Activated B cell treated with CpG ODN at 0.5 μM for 24 hours (primary cell): ENCODE results near the gene DDR1. TPM values are rescaled to one million over a fixed set of nuclear protein-coding genes. Genes with fewer than 3 reads are reported as not detected.
"Not testable (repeated sequence)": the region's sequence is repeated elsewhere in the genome, so short reads cannot be mapped to it uniquely, and the experiment has no call there.

Experiments
- ATAC-seq: fragments of 200-7000 bp; cut with Tn5 transposase; one replicate; pipeline ENCODE4 v1.10.0; 2021; ENCODE audit warnings: low read depth, mild to moderate bottlenecking, moderate library complexity
- CTCF ChIA-PET: fragments of 350-600 bp; sonication (Branson Sonifier 250); formaldehyde crosslinking; loops from one replicate; lab custom pipeline; 2021; ENCODE audit warnings: antibody characterized with exemption; lab: Charles Lee
- POLR2A ChIA-PET: fragments of 350-600 bp; sonication (Branson Sonifier 250); formaldehyde crosslinking; loops from one replicate; lab custom pipeline; 2021; ENCODE audit warnings: antibody characterized with exemption; lab: Charles Lee
- DNase-seq: peaks from one replicate; pipeline ENCODE4 v3.0.0; 2022
- H3K27ac Mint-ChIP-seq: one replicate; pipeline ENCODE4 v1.8.0; 2020; ENCODE audit warnings: mixed read lengths
- H3K27me3 Mint-ChIP-seq: one replicate; pipeline ENCODE4 v1.8.0; 2021; ENCODE audit warnings: mixed read lengths
- H3K36me3 Mint-ChIP-seq: one replicate; pipeline ENCODE4 v1.8.0; 2021; ENCODE audit warnings: low read depth, mixed read lengths
- H3K4me1 Mint-ChIP-seq: one replicate; pipeline ENCODE4 v1.8.0; 2021; ENCODE audit warnings: mixed read lengths
- H3K4me3 Mint-ChIP-seq: one replicate; pipeline ENCODE4 v1.8.0; 2020; ENCODE audit warnings: mild to moderate bottlenecking, mixed read lengths
- H3K9me3 Mint-ChIP-seq: one replicate; pipeline ENCODE4 v1.8.0; 2020; ENCODE audit warnings: mixed read lengths
- intact Hi-C: fragments of 100-400 bp; cut with micrococcal nuclease; formaldehyde crosslinking; loops from one replicate; pipeline ENCODE4 v1.15.1; 2024
- total RNA-seq: library from RNA; stranded (reverse); gene quantifications from 2 replicates; pipeline ENCODE4 v1.2.3, GENCODE V29; 2022
- TF ChIP-seq, protein P1 (sequence below): fragments of 200-600 bp; IDR thresholded peaks from one replicate; pipeline ENCODE4 v1.8.0; 2022; ENCODE audit warnings: antibody characterized with exemption, mild to moderate bottlenecking

DDR1 gene
- total RNA-seq, 1 donor from 2014 or later: 18.7 TPM

DNA sequence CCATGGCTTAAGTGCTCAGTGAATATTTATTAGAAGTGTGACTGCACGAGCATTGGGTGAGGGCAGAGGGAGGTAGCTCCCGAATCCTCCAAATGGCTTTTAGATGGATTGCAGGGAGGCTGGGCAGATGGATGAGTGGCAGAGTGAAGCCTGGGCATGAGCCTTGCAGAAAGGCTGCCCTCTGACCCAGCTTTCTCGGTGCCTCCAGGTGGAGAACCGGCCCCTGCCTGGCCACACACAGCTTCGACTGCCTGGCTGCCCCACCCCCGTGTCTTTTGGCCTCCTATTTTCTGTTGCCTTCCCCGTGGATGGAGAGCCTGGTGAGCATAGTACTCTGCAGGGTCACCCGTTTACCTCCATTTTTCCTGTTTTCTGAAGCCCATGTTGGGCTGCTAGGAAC, 33.2 kb downstream of the DDR1 start:
- Mint-ChIP-seq H3K4me1 (peaks cover 28% of the 10 kb centered on the region), H3K27ac (no peak overlapping the region), H3K36me3 (peaks cover 73% of the 10 kb centered on the region), H3K9me3 (no peaks in the 10 kb centered on the region), H3K27me3 (no peaks in the 10 kb centered on the region), H3K4me3 (no peak overlapping the region)
- DNase-seq (no peak), ATAC-seq (no peak)
- POLR2A ChIA-PET: interaction anchor here (0.6 to 1.5 kb wide), 3 partner anchors 10 to 348 kb away, joined by 4 to 10 read pairs (median 5); no protein-coding TSS in a partner anchor
- intact Hi-C loops: no loop called here
- TF ChIP-seq, protein P1, sequence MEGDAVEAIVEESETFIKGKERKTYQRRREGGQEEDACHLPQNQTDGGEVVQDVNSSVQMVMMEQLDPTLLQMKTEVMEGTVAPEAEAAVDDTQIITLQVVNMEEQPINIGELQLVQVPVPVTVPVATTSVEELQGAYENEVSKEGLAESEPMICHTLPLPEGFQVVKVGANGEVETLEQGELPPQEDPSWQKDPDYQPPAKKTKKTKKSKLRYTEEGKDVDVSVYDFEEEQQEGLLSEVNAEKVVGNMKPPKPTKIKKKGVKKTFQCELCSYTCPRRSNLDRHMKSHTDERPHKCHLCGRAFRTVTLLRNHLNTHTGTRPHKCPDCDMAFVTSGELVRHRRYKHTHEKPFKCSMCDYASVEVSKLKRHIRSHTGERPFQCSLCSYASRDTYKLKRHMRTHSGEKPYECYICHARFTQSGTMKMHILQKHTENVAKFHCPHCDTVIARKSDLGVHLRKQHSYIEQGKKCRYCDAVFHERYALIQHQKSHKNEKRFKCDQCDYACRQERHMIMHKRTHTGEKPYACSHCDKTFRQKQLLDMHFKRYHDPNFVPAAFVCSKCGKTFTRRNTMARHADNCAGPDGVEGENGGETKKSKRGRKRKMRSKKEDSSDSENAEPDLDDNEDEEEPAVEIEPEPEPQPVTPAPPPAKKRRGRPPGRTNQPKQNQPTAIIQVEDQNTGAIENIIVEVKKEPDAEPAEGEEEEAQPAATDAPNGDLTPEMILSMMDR: no peak
- CTCF ChIA-PET: interaction anchor here (2.3 to 4.3 kb wide), 2 partner anchors 151 to 162 kb away, joined by 11 to 41 read pairs; no protein-coding TSS in a partner anchor

DNA sequence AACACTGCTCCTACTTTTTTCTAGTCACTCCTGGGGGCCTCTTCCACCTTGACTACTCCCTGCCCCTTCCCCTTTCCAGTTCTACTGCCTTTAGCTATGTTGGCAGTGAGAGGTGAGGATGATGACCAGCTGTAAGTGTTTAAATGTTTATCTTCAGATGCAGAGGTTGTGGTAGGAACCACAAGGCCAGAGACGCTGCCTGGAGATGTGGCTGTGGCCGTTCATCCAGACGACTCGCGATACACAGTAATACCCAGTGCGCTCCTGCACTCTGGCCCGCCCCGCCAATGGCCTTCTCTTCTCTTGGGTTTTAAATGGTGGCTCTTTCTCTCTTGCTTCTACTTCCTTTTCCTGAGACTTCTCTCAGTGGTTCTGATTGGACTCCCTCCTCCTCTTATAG, 34.4 kb downstream of the DDR1 start:
- H3K36me3 Mint-ChIP-seq: peaks cover 79% of the 10 kb centered on the region
- TF ChIP-seq, protein P1: no peak
- intact Hi-C loops: no loop called here
- H3K4me1 Mint-ChIP-seq: peaks cover 22% of the 10 kb centered on the region
- no peak for ATAC-seq
- ChIA-PET POLR2A (no interaction called here), CTCF (interaction anchor here (1.2 to 4.3 kb wide), 3 partner anchors 151 to 169 kb away, joined by 3 to 41 read pairs (median 5); no protein-coding TSS in a partner anchor)
- DNase-seq: no peak
- no peaks in the 10 kb centered on the region for H3K9me3 Mint-ChIP-seq
- H3K27ac Mint-ChIP-seq: no peak overlapping the region
- no peaks in the 10 kb centered on the region for H3K27me3 Mint-ChIP-seq
- H3K4me3 Mint-ChIP-seq: no peak overlapping the region

DNA sequence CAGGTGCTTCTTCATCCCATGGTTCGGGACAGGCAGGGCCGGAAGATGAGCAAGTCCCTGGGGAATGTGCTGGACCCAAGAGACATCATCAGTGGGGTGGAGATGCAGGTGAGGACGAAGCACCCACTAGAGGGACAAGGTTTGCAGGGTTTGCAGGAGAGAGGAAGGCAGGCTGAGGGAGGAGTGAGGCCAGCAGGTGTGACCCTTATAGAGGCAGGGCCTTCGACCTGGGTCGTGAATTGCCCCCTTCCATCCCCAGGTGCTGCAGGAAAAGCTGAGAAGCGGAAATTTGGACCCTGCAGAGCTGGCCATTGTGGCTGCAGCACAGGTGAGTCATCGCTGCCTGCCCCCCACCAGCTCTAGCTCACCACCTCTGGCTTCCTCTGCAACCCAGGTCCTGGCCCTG, 38.1 kb downstream of the DDR1 start:
- ChIA-PET CTCF (no interaction called here), POLR2A (no interaction called here)
- ATAC-seq (no peak), DNase-seq (no peak)
- H3K27ac Mint-ChIP-seq: peak overlapping the region; percentile 41
- intact Hi-C loops: no loop called here
- no peaks in the 10 kb centered on the region for H3K27me3 Mint-ChIP-seq
- peaks cover 86% of the 10 kb centered on the region for H3K36me3 Mint-ChIP-seq
- H3K4me3 Mint-ChIP-seq: no peak overlapping the region
- H3K4me1 Mint-ChIP-seq: peaks cover 6% of the 10 kb centered on the region
- H3K9me3 Mint-ChIP-seq: no peaks in the 10 kb centered on the region
- TF ChIP-seq, protein P1: no peak

DNA sequence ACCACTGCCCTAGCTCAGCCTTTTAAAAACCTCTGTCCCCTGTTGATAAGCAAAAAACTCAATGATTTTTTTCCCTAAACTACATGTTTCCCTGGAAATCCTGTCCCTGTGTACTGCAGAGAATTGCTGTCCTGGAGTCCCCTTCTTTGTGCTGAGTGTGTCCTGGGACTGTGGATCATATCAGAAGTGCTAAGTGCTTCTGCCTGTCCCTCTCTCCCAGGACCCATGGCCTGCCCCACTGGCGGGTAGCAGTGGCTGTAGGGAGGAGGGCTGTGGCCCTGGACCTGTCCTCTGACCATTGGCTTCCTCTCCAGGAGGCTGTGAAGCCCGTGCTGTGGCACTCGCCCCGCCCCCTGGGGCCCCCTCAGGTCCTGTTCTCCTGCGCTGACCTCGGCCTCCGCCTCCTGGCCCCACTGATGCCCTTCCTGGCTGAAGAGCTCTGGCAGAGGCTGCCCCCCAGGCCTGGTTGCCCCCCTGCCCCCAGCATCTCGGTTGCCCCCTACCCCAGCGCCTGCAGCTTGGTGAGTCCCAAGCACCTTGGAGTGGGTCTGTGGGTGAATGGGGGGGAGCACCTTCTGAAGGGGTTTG, 39.8 kb downstream of the DDR1 start:
- H3K4me1 Mint-ChIP-seq, ATAC-seq, H3K9me3 Mint-ChIP-seq, H3K27ac Mint-ChIP-seq, DNase-seq, CTCF ChIA-PET, intact Hi-C loops, POLR2A ChIA-PET, H3K27me3 Mint-ChIP-seq, H3K4me3 Mint-ChIP-seq: not testable (repeated sequence)
- H3K36me3 Mint-ChIP-seq: peaks cover 82% of the 10 kb centered on the region

DNA sequence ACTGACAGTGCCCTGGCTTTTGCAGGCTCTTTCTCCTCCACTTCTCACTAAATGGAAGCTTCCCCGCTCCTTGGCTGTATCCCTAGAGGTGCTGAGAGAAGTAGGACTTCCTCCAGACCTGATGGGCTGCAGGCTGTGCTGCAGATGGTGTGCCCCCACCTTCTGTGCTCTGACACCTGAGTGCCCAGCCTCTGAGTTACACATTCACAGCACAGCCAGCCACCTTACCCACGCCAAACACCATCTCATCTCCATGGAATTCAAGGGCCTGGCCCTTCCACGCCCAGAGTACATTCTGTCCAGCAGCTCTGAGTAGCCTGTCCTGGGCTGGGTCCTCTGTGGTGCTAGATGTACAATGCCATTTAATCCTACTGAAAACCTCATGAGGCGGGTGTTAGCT, 42.3 kb downstream of the DDR1 start:
- peaks cover 8% of the 10 kb centered on the region for H3K9me3 Mint-ChIP-seq
- no peak overlapping the region for H3K27ac Mint-ChIP-seq
- no peaks in the 10 kb centered on the region for H3K27me3 Mint-ChIP-seq
- CTCF ChIA-PET: no interaction called here
- no peak for ATAC-seq
- TF ChIP-seq, protein P1: no peak
- H3K4me3 Mint-ChIP-seq: no peak overlapping the region
- peaks cover 4% of the 10 kb centered on the region for H3K4me1 Mint-ChIP-seq
- DNase-seq: no peak
- POLR2A ChIA-PET: interaction anchor here (0.7 kb wide), 1 partner anchor 319 kb away, joined by 4 read pairs; no protein-coding TSS in a partner anchor
- peaks cover 59% of the 10 kb centered on the region for H3K36me3 Mint-ChIP-seq
- intact Hi-C loops: no loop called here

DNA sequence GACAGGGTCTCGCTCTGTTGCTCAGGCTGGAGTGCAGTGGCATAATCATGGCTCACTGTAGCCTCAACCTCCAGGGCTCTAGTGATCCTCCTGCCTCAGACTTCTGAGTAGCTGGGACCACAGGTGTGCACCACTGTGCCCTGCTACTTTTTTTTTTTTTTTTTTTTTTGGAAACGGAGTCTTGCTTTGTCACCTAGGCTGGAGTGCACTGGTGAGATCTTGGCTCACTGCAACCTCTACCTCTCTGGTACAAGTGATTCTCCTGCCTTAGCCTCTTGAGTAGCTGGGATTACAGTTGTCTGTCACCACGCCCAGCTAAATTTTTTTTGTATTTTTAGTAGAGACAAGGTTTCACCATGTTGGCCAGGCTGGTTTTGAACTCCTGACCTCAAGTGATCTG, 42.8 kb downstream of the DDR1 start:
- peaks cover 54% of the 10 kb centered on the region for H3K36me3 Mint-ChIP-seq
- H3K27ac Mint-ChIP-seq, ATAC-seq, H3K4me1 Mint-ChIP-seq, H3K4me3 Mint-ChIP-seq, CTCF ChIA-PET, DNase-seq, H3K27me3 Mint-ChIP-seq, intact Hi-C loops, H3K9me3 Mint-ChIP-seq: not testable (repeated sequence)
- POLR2A ChIA-PET: interaction anchor here (0.6 to 0.7 kb wide), 3 partner anchors 10 to 990 kb away, joined by 3 to 10 read pairs (median 4); no protein-coding TSS in a partner anchor
